Esophagus muscularis mucosa (tissue), 4 donors: ENCODE results near the gene PML. TPM values are rescaled to one million over a fixed set of nuclear protein-coding genes. Genes with fewer than 3 reads are reported as not detected.
A peak's percentile ranks its signal among the peaks of the same experiment; 100 is the strongest.

Experiments
- DNase-seq: peaks from one replicate; pipeline ENCODE4 v3.0.0-alpha.2; 2017; ENCODE audit errors: extremely low spot score
- H3K27ac ChIP-seq, 4 donors: fragments of 200-600 bp; sonication (generic); replicated peaks in 1 of 4; 1 replicate in 3 of 4; 2 replicates in 1 of 4; pipeline ENCODE4 v1.5.1; 2016 to 2019; ENCODE audit warnings: mild to moderate bottlenecking in 1 of 4
- H3K27me3 ChIP-seq, 4 donors: fragments of 200-600 bp; sonication (generic); one replicate each; pipeline versions ENCODE4 v1.5.1 to v1.6.0; 2016 to 2019
- H3K36me3 ChIP-seq, 4 donors: fragments of 200-600 bp; sonication (generic); one replicate each; pipeline ENCODE4 v1.5.1; 2016 to 2019
- H3K4me1 ChIP-seq, 4 donors: fragments of 200-600 bp; sonication (generic); one replicate each; pipeline ENCODE4 v1.5.1; 2016 to 2019
- H3K4me3 ChIP-seq, 4 donors: fragments of 200-600 bp; sonication (generic); 1 replicate in 2 of 4; 2 replicates in 2 of 4; pipeline ENCODE4 v1.5.1; 2016 to 2019; ENCODE audit warnings: mild to moderate bottlenecking in 4 of 4, moderate library complexity in 1 of 4
- H3K9me3 ChIP-seq, 4 donors: fragments of 200-600 bp; sonication (generic); 1 replicate in 3 of 4; 2 replicates in 1 of 4; pipeline ENCODE4 v1.5.1; 2016 to 2019
- EP300 ChIP-seq: sonication (generic); formaldehyde crosslinking; IDR thresholded peaks from one replicate; pipeline ENCODE4 v1.6.1; 2017; ENCODE audit warnings: antibody characterized with exemption
- POLR2A ChIP-seq: fragments of 450-650 bp; IDR thresholded peaks from one replicate; pipeline ENCODE4 v1.6.1; 2017; ENCODE audit warnings: antibody characterized with exemption, moderate library complexity, mild to moderate bottlenecking, low read depth
- POLR2AphosphoS5 ChIP-seq, 2 donors: sonication (generic); formaldehyde crosslinking; IDR thresholded peaks; one replicate each; pipeline ENCODE4 v1.6.1; 2017; ENCODE audit warnings: antibody characterized with exemption in 2 of 2
- WGBS: methylation state at CpG from one replicate; pipeline ENCODE4 v1.1.5; 2018; 5-methylcytosine and 5-hydroxymethylcytosine counted together
- intact Hi-C: fragments of 100-400 bp; cut with DNase I; formaldehyde crosslinking; loops from one replicate; pipeline ENCODE4 v1.15.1; 2023
- total RNA-seq, 4 donors: library from RNA; depleted of rRNA; stranded (reverse); fragments of >200 nt; gene quantifications; one replicate each; pipeline versions ENCODE4 v1.1.0 to v1.2.1, GENCODE V29; 2016
- TF ChIP-seq, protein P1 (sequence below), 3 experiments: fragments of 200-600 bp in 2 of 3; fragments of 450-650 bp in 1 of 3; sonication (generic) in 2 of 3; IDR thresholded peaks; one replicate each; pipeline ENCODE4 v1.5.1; 2017 to 2019; ENCODE audit warnings: antibody characterized with exemption in 3 of 3, mild to moderate bottlenecking in 2 of 3, moderate library complexity in 1 of 3

PML gene
- total RNA-seq, 4 donors from 2014 or later, result 48.0 to 61.6 (median 57.2) TPM

DNA sequence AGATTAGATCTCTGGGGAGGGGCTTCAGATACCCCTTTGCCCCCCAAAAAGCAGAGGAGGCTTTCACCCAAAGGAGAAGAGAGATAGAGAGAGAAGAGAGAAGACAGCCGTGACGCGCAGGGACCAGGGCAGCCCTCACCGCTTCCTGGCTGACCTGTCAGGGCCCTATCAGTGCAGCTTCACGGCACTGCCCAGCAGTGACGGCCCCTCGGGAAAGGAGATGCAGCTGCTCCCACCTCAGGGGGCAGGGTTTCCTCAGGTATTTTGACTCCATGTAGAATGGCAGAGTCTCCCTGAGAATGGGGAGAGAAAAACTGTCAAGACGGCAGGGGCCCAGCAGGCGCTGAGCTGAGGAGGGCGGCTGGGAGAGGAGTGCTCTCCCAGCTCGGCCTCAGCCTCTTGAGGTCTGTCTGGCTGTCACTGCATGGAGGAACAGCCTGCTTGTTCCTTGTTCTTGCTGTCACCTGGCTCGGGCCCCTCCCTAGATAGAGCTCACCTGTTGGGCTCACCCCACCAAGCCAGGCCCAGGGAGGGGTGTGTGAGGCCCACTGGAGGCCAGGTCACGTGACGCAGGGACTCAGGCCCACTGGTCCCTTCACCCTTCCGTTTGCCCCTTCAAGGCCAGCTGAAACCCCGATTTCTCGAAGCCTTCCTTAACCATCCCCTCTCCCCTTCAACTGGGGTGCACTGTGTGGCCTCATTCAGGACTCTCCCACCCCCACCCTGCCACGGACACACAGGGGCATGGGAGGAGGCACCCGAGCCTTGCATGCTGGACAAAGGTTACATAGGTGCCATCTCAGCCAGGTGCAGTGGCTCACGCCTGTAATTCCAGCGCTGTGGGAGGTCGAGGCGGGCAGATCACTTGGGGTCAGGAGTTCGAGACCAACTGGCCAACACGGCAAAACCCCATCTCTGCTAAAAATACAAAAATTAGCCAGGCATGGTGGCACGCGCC lies 40.0 kb upstream of the PML start:
- intact Hi-C loops, result no loop called here
- DNase-seq, result no peak
- no peak overlapping the region for H3K4me3 ChIP-seq
- WGBS, result 86% methylated on average over 27 of the region's 27 CpGs
- no peak overlapping the region for H3K27ac ChIP-seq
- peaks cover 0 to 5% (median 2%) of the 10 kb centered on the region in 4 donors for H3K36me3 ChIP-seq
- H3K27me3 ChIP-seq, result no peaks in the 10 kb centered on the region
- H3K4me1 ChIP-seq, result peaks cover 29 to 54% (median 48%) of the 10 kb centered on the region in 4 donors
- H3K9me3 ChIP-seq, result no peaks in the 10 kb centered on the region
- TF ChIP-seq EP300, result no peak
- no peak for TF ChIP-seq POLR2A

DNA sequence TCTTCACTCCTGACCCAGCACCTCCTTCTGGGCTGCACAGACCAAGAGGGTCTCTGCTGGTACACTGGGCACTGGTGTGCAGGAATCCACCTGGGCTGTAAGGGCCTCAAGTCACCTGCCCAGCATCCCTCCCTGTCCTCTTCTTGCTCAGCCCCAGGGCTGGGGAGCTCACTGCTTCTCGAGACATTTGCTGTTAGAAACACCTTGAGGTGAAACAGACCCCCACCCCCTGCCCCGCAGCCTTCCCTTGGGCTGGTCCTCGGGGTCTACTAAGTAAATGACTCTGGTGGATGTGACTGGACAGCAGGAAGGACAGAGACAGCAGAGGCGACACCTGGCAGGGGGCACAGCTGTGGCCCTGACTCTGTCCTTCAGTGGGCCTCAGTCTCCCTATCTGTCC lies 39.2 kb upstream of the PML start:
- H3K36me3 ChIP-seq, result no peaks in the 10 kb centered on the region
- TF ChIP-seq EP300 (no peak), POLR2AphosphoS5 (IDR thresholded peaks at IDR 0.05) (no peak), POLR2A (no peak)
- TF ChIP-seq, protein P1, sequence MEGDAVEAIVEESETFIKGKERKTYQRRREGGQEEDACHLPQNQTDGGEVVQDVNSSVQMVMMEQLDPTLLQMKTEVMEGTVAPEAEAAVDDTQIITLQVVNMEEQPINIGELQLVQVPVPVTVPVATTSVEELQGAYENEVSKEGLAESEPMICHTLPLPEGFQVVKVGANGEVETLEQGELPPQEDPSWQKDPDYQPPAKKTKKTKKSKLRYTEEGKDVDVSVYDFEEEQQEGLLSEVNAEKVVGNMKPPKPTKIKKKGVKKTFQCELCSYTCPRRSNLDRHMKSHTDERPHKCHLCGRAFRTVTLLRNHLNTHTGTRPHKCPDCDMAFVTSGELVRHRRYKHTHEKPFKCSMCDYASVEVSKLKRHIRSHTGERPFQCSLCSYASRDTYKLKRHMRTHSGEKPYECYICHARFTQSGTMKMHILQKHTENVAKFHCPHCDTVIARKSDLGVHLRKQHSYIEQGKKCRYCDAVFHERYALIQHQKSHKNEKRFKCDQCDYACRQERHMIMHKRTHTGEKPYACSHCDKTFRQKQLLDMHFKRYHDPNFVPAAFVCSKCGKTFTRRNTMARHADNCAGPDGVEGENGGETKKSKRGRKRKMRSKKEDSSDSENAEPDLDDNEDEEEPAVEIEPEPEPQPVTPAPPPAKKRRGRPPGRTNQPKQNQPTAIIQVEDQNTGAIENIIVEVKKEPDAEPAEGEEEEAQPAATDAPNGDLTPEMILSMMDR (IDR thresholded peaks at IDR 0.05), result no peak
- H3K27ac ChIP-seq, result no peak overlapping the region
- intact Hi-C loops, result no loop called here
- H3K9me3 ChIP-seq, result no peaks in the 10 kb centered on the region
- DNase-seq, result no peak
- peaks cover 29 to 53% (median 47%) of the 10 kb centered on the region in 4 donors for H3K4me1 ChIP-seq
- no peak overlapping the region for H3K4me3 ChIP-seq
- no peaks in the 10 kb centered on the region for H3K27me3 ChIP-seq
- WGBS, result 86% methylated on average over 4 of the region's 4 CpGs

DNA sequence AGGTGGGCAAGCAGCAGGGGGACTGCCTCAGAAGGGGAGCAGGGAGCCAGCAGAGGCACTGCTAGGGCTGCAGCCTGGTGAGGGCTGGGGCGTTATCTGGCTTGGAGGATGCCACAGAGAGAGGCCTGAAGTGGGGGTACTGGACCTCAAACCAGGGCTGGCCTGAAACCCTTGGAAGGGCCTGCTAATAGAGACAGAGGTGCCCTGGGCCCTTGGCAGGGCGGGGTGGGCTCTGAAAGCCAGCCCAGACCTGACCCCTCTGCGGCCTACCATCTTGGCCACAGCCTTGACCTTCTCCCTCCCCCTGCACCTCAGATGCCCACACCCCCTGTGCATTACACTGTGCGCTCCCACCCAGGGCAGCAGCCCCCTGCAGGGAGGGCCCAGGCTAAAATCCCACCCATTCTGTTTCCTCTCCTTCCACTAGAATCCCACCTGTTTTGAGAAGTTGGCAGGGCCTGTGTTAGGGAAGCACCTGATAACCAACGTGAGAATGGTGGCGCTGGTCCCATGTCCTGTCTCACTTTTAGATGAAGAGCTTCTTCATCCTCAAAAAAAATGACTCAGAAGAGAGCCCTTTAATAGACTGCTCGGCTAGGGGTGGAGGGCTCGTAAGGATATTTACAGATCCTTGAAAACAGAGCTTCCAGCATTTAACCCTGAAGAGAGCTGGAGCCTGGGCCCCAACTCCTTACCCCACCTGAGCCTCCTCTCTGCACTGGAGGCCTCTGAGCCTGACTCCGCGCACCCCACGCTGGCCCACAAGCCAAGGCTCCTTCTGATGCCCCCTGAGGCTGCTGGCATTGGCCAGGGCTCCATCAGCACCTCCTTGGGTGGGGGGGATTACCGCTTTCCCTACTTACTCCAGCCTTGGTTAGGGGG lies 38.4 kb upstream of the PML start:
- Histone ChIP-seq H3K4me1 (peaks cover 24 to 45% (median 39%) of the 10 kb centered on the region in 4 donors), H3K9me3 (no peaks in the 10 kb centered on the region), H3K27ac (peak overlapping the region in 1 of 4 donors; percentile 35), H3K4me3 (no peak overlapping the region), H3K27me3 (no peaks in the 10 kb centered on the region), H3K36me3 (no peaks in the 10 kb centered on the region)
- intact Hi-C loops, result no loop called here
- no peak for DNase-seq
- TF ChIP-seq POLR2A, result no peak
- no peak for TF ChIP-seq EP300
- TF ChIP-seq, protein P1 (IDR thresholded peaks at IDR 0.05), result no peak
- TF ChIP-seq POLR2AphosphoS5 (IDR thresholded peaks at IDR 0.05), result no peak
- 77% methylated on average over 12 of the region's 12 CpGs for WGBS

DNA sequence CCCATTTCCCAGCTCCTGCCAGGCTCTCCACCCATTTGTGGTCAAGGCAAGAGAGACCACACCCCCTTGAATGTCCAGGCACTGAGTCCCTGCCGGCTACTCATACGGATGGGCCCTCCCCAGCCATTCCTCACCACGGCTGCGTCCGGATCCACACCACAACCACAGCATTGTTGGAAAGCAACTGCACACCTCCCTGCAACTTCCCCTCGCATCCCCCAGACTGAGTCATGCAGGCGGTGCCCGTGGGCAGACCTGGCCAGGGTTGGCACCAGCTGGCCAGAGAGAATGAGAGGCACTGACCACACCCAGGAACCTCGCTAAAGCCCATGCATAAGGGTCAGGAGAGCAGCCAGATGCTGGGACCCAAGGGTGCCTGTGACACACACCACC lies 37.8 kb upstream of the PML start:
- WGBS, result 31% methylated on average over 6 of the region's 9 CpGs
- no peak overlapping the region for H3K4me3 ChIP-seq
- no peaks in the 10 kb centered on the region for H3K9me3 ChIP-seq
- no peaks in the 10 kb centered on the region for H3K36me3 ChIP-seq
- DNase-seq, result no peak
- H3K27me3 ChIP-seq, result no peaks in the 10 kb centered on the region
- intact Hi-C loops, result no loop called here
- H3K27ac ChIP-seq, result no peak overlapping the region
- no peak for TF ChIP-seq POLR2A
- peak; percentile 20 to 58 for TF ChIP-seq POLR2AphosphoS5 (IDR thresholded peaks at IDR 0.05)
- peaks cover 17 to 39% (median 33%) of the 10 kb centered on the region in 4 donors for H3K4me1 ChIP-seq

DNA sequence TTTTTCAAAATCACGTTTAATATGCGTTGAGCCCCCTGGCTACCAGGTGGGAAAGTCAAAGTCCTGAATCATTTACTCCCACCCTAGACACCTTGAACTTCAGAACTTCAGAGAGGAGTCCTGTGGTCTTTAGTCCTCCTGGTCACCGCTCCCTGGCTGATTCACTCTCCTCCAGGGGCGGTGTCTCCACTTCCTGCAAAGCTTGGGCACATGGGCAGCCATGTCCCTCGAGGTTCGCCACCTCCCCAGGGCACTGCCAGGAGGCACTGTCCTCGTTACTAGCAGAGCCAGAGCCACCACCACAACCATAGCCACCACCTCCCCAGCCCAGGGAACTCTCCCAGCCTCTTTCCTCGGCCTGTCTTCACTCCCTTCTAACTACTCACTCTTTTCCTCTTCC lies 37.2 kb upstream of the PML start:
- intact Hi-C loops, result no loop called here
- Histone ChIP-seq H3K9me3 (no peaks in the 10 kb centered on the region), H3K4me1 (peaks cover 12 to 34% (median 28%) of the 10 kb centered on the region in 4 donors), H3K27ac (no peak overlapping the region), H3K4me3 (no peak overlapping the region), H3K36me3 (no peaks in the 10 kb centered on the region), H3K27me3 (no peaks in the 10 kb centered on the region)
- 86% methylated on average over 8 of the region's 8 CpGs for WGBS
- no peak for DNase-seq
- TF ChIP-seq POLR2A (no peak), EP300 (no peak), POLR2AphosphoS5 (IDR thresholded peaks at IDR 0.05) (no peak)
- TF ChIP-seq, protein P1 (IDR thresholded peaks at IDR 0.05), result no peak
